HepG2 (cell line): ENCODE data around the gene PRMT5. TPM values are rescaled to one million over a fixed set of nuclear protein-coding genes. Genes with fewer than 3 reads are reported as not detected.
A peak's percentile ranks its signal among the peaks of the same experiment; 100 is the strongest.

Experiments used
- CEBPB ChIP-seq: IDR thresholded peaks from 2 replicates; pipeline ENCODE4 v1.6.1; 2011; ENCODE audit warnings: low read depth, low read length, improper control_type of control experiment, borderline replicate concordance
- DMAP1 ChIP-seq: IDR thresholded peaks from 2 replicates; pipeline ENCODE4 v1.6.1; 2016
- ELF3 ChIP-seq: IDR thresholded peaks from 2 replicates; pipeline ENCODE4 v1.6.1; 2016; ENCODE audit warnings: missing genetic modification reagents, missing compliant biosample characterization
- FOSL2 ChIP-seq: sonication (generic); formaldehyde crosslinking; IDR thresholded peaks from 2 replicates; pipeline ENCODE4 v1.4.0; 2020; ENCODE audit warnings: missing genetic modification reagents
- KDM5B ChIP-seq: sonication (generic); formaldehyde crosslinking; IDR thresholded peaks from 2 replicates; pipeline ENCODE4 v1.4.0; 2020; ENCODE audit warnings: missing genetic modification reagents, mild to moderate bottlenecking, borderline replicate concordance
- KDM6A ChIP-seq: IDR thresholded peaks from 2 replicates; pipeline ENCODE4 v1.6.1; 2016; ENCODE audit warnings: low read depth
- MAFK ChIP-seq, 2 experiments: IDR thresholded peaks in 1 of 2; conservative IDR thresholded peaks in 1 of 2; 2 replicates each; pipeline ENCODE4 v1.6.1; 2011; ENCODE audit warnings: improper control_type of control experiment in 2 of 2, low read length in 2 of 2
- MTF2 ChIP-seq: sonication (generic); formaldehyde crosslinking; IDR thresholded peaks from 2 replicates; pipeline ENCODE4 v1.5.0; 2020; ENCODE audit warnings: missing genetic modification reagents, borderline replicate concordance
- NCOR1 ChIP-seq: fragments of 200-600 bp; sonication (generic); IDR thresholded peaks from 2 replicates; pipeline ENCODE4 v1.7.0; 2017; ENCODE audit warnings: antibody characterized with exemption, low read length, borderline replicate concordance
- PAF1 ChIP-seq: IDR thresholded peaks from 2 replicates; pipeline ENCODE4 v1.6.1; 2016; ENCODE audit warnings: missing genetic modification reagents, missing compliant biosample characterization
- RAD21 ChIP-seq: fragments of 450-650 bp; formaldehyde crosslinking; IDR thresholded peaks from 2 replicates; pipeline ENCODE4 v1.5.0; 2020; ENCODE audit warnings: mild to moderate bottlenecking
- TSC22D2 ChIP-seq: sonication (generic); formaldehyde crosslinking; IDR thresholded peaks from 2 replicates; pipeline ENCODE4 v1.5.1; 2020; ENCODE audit warnings: missing genetic modification reagents, mild to moderate bottlenecking, borderline replicate concordance
- WIZ ChIP-seq: sonication (generic); formaldehyde crosslinking; IDR thresholded peaks from 2 replicates; pipeline ENCODE4 v1.5.1; 2020; ENCODE audit warnings: mild to moderate bottlenecking, missing genetic modification reagents
- ZKSCAN8 ChIP-seq: IDR thresholded peaks from 2 replicates; pipeline ENCODE4 v1.6.1; 2016; ENCODE audit warnings: borderline replicate concordance, missing genetic modification reagents, missing compliant biosample characterization
- ZNF530 ChIP-seq: sonication (generic); formaldehyde crosslinking; IDR thresholded peaks from 2 replicates; pipeline ENCODE4 v1.5.0; 2020; ENCODE audit warnings: low read depth, mild to moderate bottlenecking, missing genetic modification reagents
- ZNF619 ChIP-seq: sonication (generic); formaldehyde crosslinking; IDR thresholded peaks from 2 replicates; pipeline ENCODE4 v1.4.0; 2020; ENCODE audit warnings: mild to moderate bottlenecking, missing genetic modification reagents
- polyA plus RNA-seq, 8 experiments: library from polyadenylated mRNA; depleted of rRNA in 3 of 8; stranded (reverse) in 7 of 8; unstranded in 1 of 8; fragments of >200 nt; fragmentation: Illumina TruSeq in 4 of 8; extraction: Trizol in 4 of 8; gene quantifications; 2 replicates each; pipeline versions ENCODE4 v1.2.1 to v1.2.3, GENCODE V29; 2011 to 2016; ENCODE audit warnings: low read depth in 4 of 8, missing spikeins in 1 of 8, mixed read lengths in 1 of 8; ENCODE audit not compliant: insufficient read depth in 1 of 8
- total RNA-seq, 5 experiments: library from RNA; depleted of rRNA; stranded (reverse); fragments of >200 nt; fragmentation: Illumina TruSeq; extraction: Trizol; gene quantifications; 2 replicates each; pipeline ENCODE4 v1.2.3, GENCODE V29; 2016; ENCODE audit warnings: low read depth in 1 of 5
- TF ChIP-seq, protein P1 (sequence below): sonication (generic); formaldehyde crosslinking; IDR thresholded peaks from 2 replicates; pipeline ENCODE4 v1.4.0; 2020; ENCODE audit warnings: mild to moderate bottlenecking, missing genetic modification reagents
- TF ChIP-seq, protein P2 (sequence below): sonication (generic); formaldehyde crosslinking; IDR thresholded peaks from 2 replicates; pipeline ENCODE4 v1.4.0; 2020; ENCODE audit warnings: missing genetic modification reagents
- TF ChIP-seq, protein P3 (sequence below): sonication (generic); formaldehyde crosslinking; IDR thresholded peaks from 2 replicates; pipeline ENCODE4 v1.4.0; 2020; ENCODE audit warnings: missing genetic modification reagents, borderline replicate concordance
- TF ChIP-seq, protein P4 (sequence below): sonication (generic); formaldehyde crosslinking; IDR thresholded peaks from 2 replicates; pipeline ENCODE4 v1.4.0; 2020; ENCODE audit warnings: missing genetic modification reagents, borderline replicate concordance

Gene PRMT5
- total and polyA plus RNA-seq, 2 of the 13 experiments (the other 11 are each of a cell fraction or from before 2014, with no cell fraction given) = 210 to 354 TPM

DNA sequence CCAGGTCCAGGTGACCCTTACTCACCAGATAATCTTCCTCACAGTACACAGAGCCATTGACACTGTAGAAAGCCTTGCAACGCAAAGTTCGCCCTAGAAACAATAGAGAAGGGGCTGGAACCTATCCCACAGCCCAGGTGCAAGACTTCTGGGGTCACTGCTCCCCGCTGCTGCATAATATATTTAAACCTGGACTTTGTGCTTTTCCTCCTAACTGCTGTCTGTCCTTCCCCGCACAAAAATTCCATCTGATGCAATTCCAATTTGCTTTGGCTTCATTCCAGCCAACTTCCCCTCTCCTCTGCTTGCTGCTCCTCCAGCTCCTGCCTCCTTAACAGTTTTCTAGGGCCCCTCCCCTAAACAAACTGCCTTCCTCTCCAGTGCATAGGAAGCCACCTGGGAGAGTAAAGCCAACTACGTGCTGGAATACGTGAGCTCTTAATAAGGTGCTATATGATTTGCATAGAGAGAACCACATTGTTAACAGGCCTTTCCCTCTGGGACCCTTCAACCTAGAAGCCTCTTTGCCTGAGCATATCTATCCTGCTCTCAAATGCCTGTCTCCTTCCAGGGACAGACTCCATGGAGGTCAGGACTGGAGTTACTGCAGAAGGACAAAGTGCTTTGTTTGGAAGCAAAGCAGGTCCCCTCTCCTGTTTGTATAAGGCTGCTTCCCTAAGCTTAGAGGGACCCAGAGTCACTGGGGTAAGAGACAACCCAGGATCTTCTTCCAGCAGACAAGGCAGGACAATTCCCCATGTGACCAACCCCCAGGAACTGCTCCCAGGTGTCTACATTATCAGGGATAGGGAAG, 47.7 kb upstream of the PRMT5 start (continued):
- peak; percentile 85; the same call in 1 of the 2 replicates for TF ChIP-seq TSC22D2 (CRISPR knock-in tag)
- TF ChIP-seq CEBPB = peak; percentile 97
- TF ChIP-seq, protein P1, sequence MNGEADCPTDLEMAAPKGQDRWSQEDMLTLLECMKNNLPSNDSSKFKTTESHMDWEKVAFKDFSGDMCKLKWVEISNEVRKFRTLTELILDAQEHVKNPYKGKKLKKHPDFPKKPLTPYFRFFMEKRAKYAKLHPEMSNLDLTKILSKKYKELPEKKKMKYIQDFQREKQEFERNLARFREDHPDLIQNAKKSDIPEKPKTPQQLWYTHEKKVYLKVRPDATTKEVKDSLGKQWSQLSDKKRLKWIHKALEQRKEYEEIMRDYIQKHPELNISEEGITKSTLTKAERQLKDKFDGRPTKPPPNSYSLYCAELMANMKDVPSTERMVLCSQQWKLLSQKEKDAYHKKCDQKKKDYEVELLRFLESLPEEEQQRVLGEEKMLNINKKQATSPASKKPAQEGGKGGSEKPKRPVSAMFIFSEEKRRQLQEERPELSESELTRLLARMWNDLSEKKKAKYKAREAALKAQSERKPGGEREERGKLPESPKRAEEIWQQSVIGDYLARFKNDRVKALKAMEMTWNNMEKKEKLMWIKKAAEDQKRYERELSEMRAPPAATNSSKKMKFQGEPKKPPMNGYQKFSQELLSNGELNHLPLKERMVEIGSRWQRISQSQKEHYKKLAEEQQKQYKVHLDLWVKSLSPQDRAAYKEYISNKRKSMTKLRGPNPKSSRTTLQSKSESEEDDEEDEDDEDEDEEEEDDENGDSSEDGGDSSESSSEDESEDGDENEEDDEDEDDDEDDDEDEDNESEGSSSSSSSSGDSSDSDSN (CRISPR knock-in tag) = peak; percentile 63; the same call in 1 of the 2 replicates
- TF ChIP-seq MTF2 (CRISPR knock-in tag) = no peak
- TF ChIP-seq PAF1 = 0 out of 2 replicates have a peak, but pooled peaks have one; percentile 38
- TF ChIP-seq, protein P2, sequence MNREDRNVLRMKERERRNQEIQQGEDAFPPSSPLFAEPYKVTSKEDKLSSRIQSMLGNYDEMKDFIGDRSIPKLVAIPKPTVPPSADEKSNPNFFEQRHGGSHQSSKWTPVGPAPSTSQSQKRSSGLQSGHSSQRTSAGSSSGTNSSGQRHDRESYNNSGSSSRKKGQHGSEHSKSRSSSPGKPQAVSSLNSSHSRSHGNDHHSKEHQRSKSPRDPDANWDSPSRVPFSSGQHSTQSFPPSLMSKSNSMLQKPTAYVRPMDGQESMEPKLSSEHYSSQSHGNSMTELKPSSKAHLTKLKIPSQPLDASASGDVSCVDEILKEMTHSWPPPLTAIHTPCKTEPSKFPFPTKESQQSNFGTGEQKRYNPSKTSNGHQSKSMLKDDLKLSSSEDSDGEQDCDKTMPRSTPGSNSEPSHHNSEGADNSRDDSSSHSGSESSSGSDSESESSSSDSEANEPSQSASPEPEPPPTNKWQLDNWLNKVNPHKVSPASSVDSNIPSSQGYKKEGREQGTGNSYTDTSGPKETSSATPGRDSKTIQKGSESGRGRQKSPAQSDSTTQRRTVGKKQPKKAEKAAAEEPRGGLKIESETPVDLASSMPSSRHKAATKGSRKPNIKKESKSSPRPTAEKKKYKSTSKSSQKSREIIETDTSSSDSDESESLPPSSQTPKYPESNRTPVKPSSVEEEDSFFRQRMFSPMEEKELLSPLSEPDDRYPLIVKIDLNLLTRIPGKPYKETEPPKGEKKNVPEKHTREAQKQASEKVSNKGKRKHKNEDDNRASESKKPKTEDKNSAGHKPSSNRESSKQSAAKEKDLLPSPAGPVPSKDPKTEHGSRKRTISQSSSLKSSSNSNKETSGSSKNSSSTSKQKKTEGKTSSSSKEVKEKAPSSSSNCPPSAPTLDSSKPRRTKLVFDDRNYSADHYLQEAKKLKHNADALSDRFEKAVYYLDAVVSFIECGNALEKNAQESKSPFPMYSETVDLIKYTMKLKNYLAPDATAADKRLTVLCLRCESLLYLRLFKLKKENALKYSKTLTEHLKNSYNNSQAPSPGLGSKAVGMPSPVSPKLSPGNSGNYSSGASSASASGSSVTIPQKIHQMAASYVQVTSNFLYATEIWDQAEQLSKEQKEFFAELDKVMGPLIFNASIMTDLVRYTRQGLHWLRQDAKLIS (CRISPR knock-in tag) = peak; percentile 93
- TF ChIP-seq KDM5B (CRISPR knock-in tag) = no peak
- peak in 1 of 2 experiments; percentile 45; a peak in 2 of 4 replicates for TF ChIP-seq MAFK (conservative IDR thresholded peaks at IDR 0.05 in 1 of 2, IDR thresholded peaks at IDR 0.05 in 1 of 2; ENCODE audit: low read length in 2 of 2)
- TF ChIP-seq ELF3 (CRISPR knock-in tag) = peak; percentile 95
- no peak for TF ChIP-seq ZNF530 (CRISPR knock-in tag)
- TF ChIP-seq ZNF619 = peak; percentile 95
- TF ChIP-seq RAD21 (CRISPR knock-in tag) = peak; percentile 72
- peak; percentile 94 for TF ChIP-seq DMAP1 (CRISPR knock-in tag)
- TF ChIP-seq WIZ (CRISPR knock-in tag) = peak; percentile 88; the same call in 1 of the 2 replicates
- TF ChIP-seq, protein P3, sequence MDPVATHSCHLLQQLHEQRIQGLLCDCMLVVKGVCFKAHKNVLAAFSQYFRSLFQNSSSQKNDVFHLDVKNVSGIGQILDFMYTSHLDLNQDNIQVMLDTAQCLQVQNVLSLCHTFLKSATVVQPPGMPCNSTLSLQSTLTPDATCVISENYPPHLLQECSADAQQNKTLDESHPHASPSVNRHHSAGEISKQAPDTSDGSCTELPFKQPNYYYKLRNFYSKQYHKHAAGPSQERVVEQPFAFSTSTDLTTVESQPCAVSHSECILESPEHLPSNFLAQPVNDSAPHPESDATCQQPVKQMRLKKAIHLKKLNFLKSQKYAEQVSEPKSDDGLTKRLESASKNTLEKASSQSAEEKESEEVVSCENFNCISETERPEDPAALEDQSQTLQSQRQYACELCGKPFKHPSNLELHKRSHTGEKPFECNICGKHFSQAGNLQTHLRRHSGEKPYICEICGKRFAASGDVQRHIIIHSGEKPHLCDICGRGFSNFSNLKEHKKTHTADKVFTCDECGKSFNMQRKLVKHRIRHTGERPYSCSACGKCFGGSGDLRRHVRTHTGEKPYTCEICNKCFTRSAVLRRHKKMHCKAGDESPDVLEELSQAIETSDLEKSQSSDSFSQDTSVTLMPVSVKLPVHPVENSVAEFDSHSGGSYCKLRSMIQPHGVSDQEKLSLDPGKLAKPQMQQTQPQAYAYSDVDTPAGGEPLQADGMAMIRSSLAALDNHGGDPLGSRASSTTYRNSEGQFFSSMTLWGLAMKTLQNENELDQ (CRISPR knock-in tag) = peak; percentile 57; the same call in 1 of the 2 replicates
- TF ChIP-seq ZKSCAN8 = peak; percentile 95
- TF ChIP-seq, protein P4, sequence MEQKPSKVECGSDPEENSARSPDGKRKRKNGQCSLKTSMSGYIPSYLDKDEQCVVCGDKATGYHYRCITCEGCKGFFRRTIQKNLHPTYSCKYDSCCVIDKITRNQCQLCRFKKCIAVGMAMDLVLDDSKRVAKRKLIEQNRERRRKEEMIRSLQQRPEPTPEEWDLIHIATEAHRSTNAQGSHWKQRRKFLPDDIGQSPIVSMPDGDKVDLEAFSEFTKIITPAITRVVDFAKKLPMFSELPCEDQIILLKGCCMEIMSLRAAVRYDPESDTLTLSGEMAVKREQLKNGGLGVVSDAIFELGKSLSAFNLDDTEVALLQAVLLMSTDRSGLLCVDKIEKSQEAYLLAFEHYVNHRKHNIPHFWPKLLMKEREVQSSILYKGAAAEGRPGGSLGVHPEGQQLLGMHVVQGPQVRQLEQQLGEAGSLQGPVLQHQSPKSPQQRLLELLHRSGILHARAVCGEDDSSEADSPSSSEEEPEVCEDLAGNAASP = peak; percentile 98
- TF ChIP-seq KDM6A (CRISPR knock-in tag) = peak; percentile 98
- peak; percentile 95 for TF ChIP-seq FOSL2 (CRISPR knock-in tag)
- peak; percentile 98 for TF ChIP-seq NCOR1
